H1 (cell line): ENCODE data around the gene CRYBG1. TPM values are rescaled to one million over a fixed set of nuclear protein-coding genes. Genes with fewer than 3 reads are reported as not detected.

Source experiments
- CTCF ChIA-PET: fragments of 300-600 bp; sonication (Branson Sonifier 250); formaldehyde crosslinking; loops from one replicate; lab custom pipeline; 2021; ENCODE audit not compliant: partially characterized antibody; lab: Charles Lee
- POLR2A ChIA-PET: fragments of 300-600 bp; sonication (Branson Sonifier 250); formaldehyde crosslinking; loops from one replicate; lab custom pipeline; 2021; ENCODE audit warnings: inconsistent platforms; ENCODE audit not compliant: partially characterized antibody; lab: Charles Lee
- DNase-seq, 2 experiments: peaks; one replicate each; pipeline versions ENCODE4 v3.0.0 to v3.0.0-alpha.2; 2010 to 2022; ENCODE audit warnings: low spot score in 2 of 2, low read depth in 1 of 2, mixed read lengths in 1 of 2
- FAIRE-seq: peaks from 2 replicates; lab custom pipeline; 2011; peaks lifted over from hg19 to GRCh38; lab: Jason Lieb, UNC
- H2AFZ ChIP-seq: 2 replicates; pipeline ENCODE4 v1.8.1; 2012; ENCODE audit warnings: low read length, inconsistent platforms
- H2AK5ac ChIP-seq: 2 replicates; pipeline ENCODE4 v1.6.1; 2013; ENCODE audit warnings: low read depth, low read length
- H2BK120ac ChIP-seq: replicated peaks from 2 replicates; pipeline ENCODE3; 2013; ENCODE audit warnings: low read depth, low read length, inconsistent platforms
- H2BK12ac ChIP-seq: 2 replicates; pipeline ENCODE4 v1.6.1; 2013; ENCODE audit warnings: low read depth, low read length
- H2BK15ac ChIP-seq: 2 replicates; pipeline ENCODE4 v1.6.1; 2013; ENCODE audit warnings: low read length
- H2BK20ac ChIP-seq: 2 replicates; pipeline ENCODE4 v1.6.1; 2013; ENCODE audit warnings: low read length
- H2BK5ac ChIP-seq: 2 replicates; pipeline ENCODE4 v1.6.1; 2013; ENCODE audit warnings: low read depth, low read length
- H3K14ac ChIP-seq: 2 replicates; pipeline ENCODE4 v1.6.1; 2013; ENCODE audit warnings: inconsistent platforms; ENCODE audit not compliant: insufficient read length
- H3K18ac ChIP-seq: 2 replicates; pipeline ENCODE4 v1.6.1; 2013; ENCODE audit warnings: low read length; ENCODE audit errors: extremely low read depth
- H3K23ac ChIP-seq: 2 replicates; pipeline ENCODE4 v1.6.1; 2013; ENCODE audit warnings: inconsistent platforms; ENCODE audit not compliant: insufficient read length
- H3K23me2 ChIP-seq: 2 replicates; pipeline ENCODE4 v1.6.1; 2013; ENCODE audit warnings: low read depth, low read length
- H3K27ac ChIP-seq: 2 replicates; pipeline ENCODE4 v1.6.1; 2011; ENCODE audit warnings: low read depth, low read length, inconsistent platforms
- H3K27me3 ChIP-seq, 4 experiments: replicated peaks in 1 of 4; 1 replicate in 1 of 4; 2 replicates in 3 of 4; pipeline versions ENCODE4 v1.6.1 to v1.8.1; 2011 to 2013; ENCODE audit warnings: low read length in 3 of 4, mild to moderate bottlenecking in 3 of 4, inconsistent platforms in 2 of 4, mixed read lengths in 2 of 4, moderate library complexity in 1 of 4; ENCODE audit not compliant: control insufficient read depth in 3 of 4, insufficient read depth in 3 of 4; ENCODE audit errors: extremely low read depth in 1 of 4
- H3K36me3 ChIP-seq, 4 experiments: 2 replicates each; pipeline versions ENCODE4 v1.6.1 to v1.8.1; 2011 to 2013; ENCODE audit warnings: mild to moderate bottlenecking in 4 of 4, low read length in 3 of 4, moderate library complexity in 2 of 4, control low read depth in 1 of 4, inconsistent platforms in 1 of 4; ENCODE audit not compliant: insufficient read depth in 4 of 4, control insufficient read depth in 2 of 4
- H3K4ac ChIP-seq: replicated peaks from 2 replicates; pipeline ENCODE3; 2013; ENCODE audit warnings: low read length, low read depth, mixed read lengths, inconsistent platforms; ENCODE audit not compliant: insufficient read length
- H3K4me1 ChIP-seq, 4 experiments: replicated peaks in 1 of 4; 1 replicate in 1 of 4; 2 replicates in 3 of 4; pipeline versions ENCODE4 v1.6.1 to v1.8.1; 2011 to 2013; ENCODE audit warnings: low read length in 3 of 4, inconsistent platforms in 2 of 4, mixed read lengths in 1 of 4; ENCODE audit not compliant: insufficient read depth in 4 of 4, control insufficient read depth in 3 of 4
- H3K4me2 ChIP-seq, 2 experiments: 2 replicates each; pipeline versions ENCODE4 v1.6.1 to v1.8.1; 2011 to 2013; ENCODE audit warnings: low read depth in 2 of 2, low read length in 2 of 2, control low read depth in 1 of 2, inconsistent platforms in 1 of 2, mild to moderate bottlenecking in 1 of 2; ENCODE audit not compliant: insufficient read depth in 1 of 2
- H3K4me3 ChIP-seq, 4 experiments: fragments of 200-600, 300-600 bp in 1 of 4; sonication (generic), shearing (Covaris generic), sonication (Bioruptor Twin) in 1 of 4; 2 replicates each; pipeline versions ENCODE4 v1.5.1 to v1.8.1; 2011 to 2016; ENCODE audit warnings: low read length in 4 of 4, low read depth in 3 of 4, control low read depth in 2 of 4, inconsistent platforms in 2 of 4, mild to moderate bottlenecking in 2 of 4, mixed read lengths in 1 of 4, moderate library complexity in 1 of 4; ENCODE audit not compliant: insufficient read depth in 2 of 4; ENCODE audit errors: extremely low read depth in 1 of 4
- H3K56ac ChIP-seq: replicated peaks from 2 replicates; pipeline ENCODE3; 2013; ENCODE audit warnings: low read depth, mild to moderate bottlenecking, mixed read lengths, low read length, inconsistent platforms; ENCODE audit not compliant: insufficient read length
- H3K79me1 ChIP-seq: 2 replicates; pipeline ENCODE4 v1.6.1; 2013; ENCODE audit warnings: low read depth, low read length, control low read depth
- H3K79me2 ChIP-seq, 2 experiments: 2 replicates each; pipeline versions ENCODE4 v1.6.1 to v1.8.1; 2012 to 2013; ENCODE audit warnings: low read length in 2 of 2, mild to moderate bottlenecking in 2 of 2, inconsistent platforms in 1 of 2; ENCODE audit not compliant: insufficient read depth in 2 of 2, control insufficient read depth in 1 of 2
- H3K9ac ChIP-seq, 4 experiments: replicated peaks in 1 of 4; 1 replicate in 1 of 4; 2 replicates in 3 of 4; pipeline versions ENCODE4 v1.6.1 to v1.8.1; 2011 to 2013; ENCODE audit warnings: low read depth in 3 of 4, low read length in 3 of 4, control low read depth in 2 of 4, mild to moderate bottlenecking in 2 of 4, moderate library complexity in 2 of 4, inconsistent platforms in 1 of 4; ENCODE audit errors: extremely low read depth in 1 of 4
- H3K9me3 ChIP-seq, 2 experiments: 2 replicates each; pipeline versions ENCODE4 v1.6.1 to v1.8.1; 2012 to 2013; ENCODE audit warnings: mild to moderate bottlenecking in 2 of 2, moderate library complexity in 2 of 2, control low read depth in 1 of 2, inconsistent platforms in 1 of 2, low read depth in 1 of 2, low read length in 1 of 2, mixed read lengths in 1 of 2; ENCODE audit not compliant: insufficient read depth in 2 of 2
- H4K20me1 ChIP-seq, 2 experiments: replicated peaks in 1 of 2; 2 replicates each; pipeline versions ENCODE3 to v1.8.1; 2011 to 2013; ENCODE audit warnings: inconsistent platforms in 2 of 2, low read length in 2 of 2, mild to moderate bottlenecking in 1 of 2; ENCODE audit not compliant: insufficient read depth in 2 of 2, control insufficient read depth in 1 of 2
- H4K5ac ChIP-seq: 2 replicates; pipeline ENCODE4 v1.6.1; 2013; ENCODE audit warnings: low read length, low read depth, mixed read lengths, inconsistent platforms; ENCODE audit not compliant: insufficient read length
- H4K8ac ChIP-seq: 2 replicates; pipeline ENCODE4 v1.8.0; 2013; ENCODE audit warnings: mild to moderate bottlenecking, moderate library complexity, low read length, inconsistent platforms; ENCODE audit not compliant: insufficient read depth; ENCODE audit errors: extremely low read depth
- H4K91ac ChIP-seq: replicated peaks from 2 replicates; pipeline ENCODE3; 2013; ENCODE audit warnings: low read length, mixed read lengths, inconsistent platforms; ENCODE audit not compliant: insufficient read length
- CEBPB ChIP-seq: IDR thresholded peaks from 2 replicates; pipeline ENCODE4 v1.6.1; 2012; ENCODE audit warnings: low read depth, low read length
- CHD2 ChIP-seq: IDR thresholded peaks from 2 replicates; pipeline ENCODE4 v1.6.1; 2012; ENCODE audit warnings: low read length, improper control_type of control experiment
- CREB1 ChIP-seq: IDR thresholded peaks from 2 replicates; pipeline ENCODE4 v1.6.1; 2012; ENCODE audit warnings: inconsistent platforms
- EGR1 ChIP-seq: IDR thresholded peaks from 2 replicates; pipeline ENCODE4 v1.6.1; 2011; ENCODE audit warnings: low read depth, low read length, borderline replicate concordance
- FOSL1 ChIP-seq: IDR thresholded peaks from 2 replicates; pipeline ENCODE4 v1.6.1; 2011; ENCODE audit warnings: mild to moderate bottlenecking, low read depth, low read length, moderate library complexity; ENCODE audit not compliant: insufficient read depth
- POLR2A ChIP-seq, 2 experiments: IDR thresholded peaks; 1 replicate in 1 of 2; 2 replicates in 1 of 2; pipeline ENCODE4 v1.6.1; 2011; ENCODE audit warnings: low read depth in 2 of 2, low read length in 2 of 2, mild to moderate bottlenecking in 2 of 2; ENCODE audit errors: control extremely low read depth in 1 of 2
- RFX5 ChIP-seq: IDR thresholded peaks from 2 replicates; pipeline ENCODE4 v1.6.1; 2011; ENCODE audit warnings: low read depth, low read length, improper control_type of control experiment, borderline replicate concordance
- TAF1 ChIP-seq: IDR thresholded peaks from 2 replicates; pipeline ENCODE4 v1.6.1; 2011; ENCODE audit warnings: mild to moderate bottlenecking, low read depth, low read length
- TBP ChIP-seq: IDR thresholded peaks from 2 replicates; pipeline ENCODE4 v1.6.1; 2011; ENCODE audit warnings: low read depth, low read length, improper control_type of control experiment
- whole genome bisulfite sequencing, 2 experiments: shearing (Covaris generic) in 1 of 2; methylation state at CpG; one replicate each; pipeline versions ENCODE4 v1.1.6 to v1.1.7; 2013 to 2015; ENCODE audit warnings: low lambda C conversion rate in 2 of 2, mixed read lengths in 2 of 2, inconsistent platforms in 1 of 2, low coverage in 1 of 2, missing lambda C conversion rate in 1 of 2; ENCODE audit not compliant: insufficient replicate concordance in 2 of 2, insufficient coverage in 1 of 2, insufficient read length in 1 of 2; ENCODE audit errors: extremely low coverage in 1 of 2, missing lambda C conversion rate in 1 of 2; 5-methylcytosine and 5-hydroxymethylcytosine counted together
- polyA plus RNA-seq, 7 experiments: library from polyadenylated mRNA; depleted of rRNA in 3 of 7; stranded (reverse) in 5 of 7; unstranded in 2 of 7; fragments of >200 nt in 5 of 7; fragments of 200-250 nt in 2 of 7; gene quantifications; 1 replicate in 5 of 7; 2 replicates in 1 of 7; 4 replicates in 1 of 7; pipeline versions ENCODE4 v1.2.1 to v1.2.3, GENCODE V29; 2011 to 2013; ENCODE audit warnings: missing spikeins in 2 of 7, mixed read lengths in 2 of 7
- total RNA-seq: library from RNA; stranded (reverse); fragmentation: NEBNext Ultra II Directional; extraction: Animal tissue kit (Norgen Biotek cat#: 25700); gene quantifications from 2 replicates; pipeline ENCODE4 v1.2.1, GENCODE V29; 2021
- TF ChIP-seq, protein P1 (sequence below): IDR thresholded peaks from 2 replicates; pipeline ENCODE4 v1.6.1; 2011; ENCODE audit warnings: low read length, improper control_type of control experiment
- TF ChIP-seq, protein P2 (sequence below): IDR thresholded peaks from 2 replicates; pipeline ENCODE4 v1.6.1; 2011; ENCODE audit warnings: low read depth, mild to moderate bottlenecking, low read length; ENCODE audit not compliant: insufficient read depth
- TF ChIP-seq, protein P3 (sequence below): IDR thresholded peaks from 2 replicates; pipeline ENCODE4 v1.6.1; 2012; ENCODE audit warnings: low read length, inconsistent platforms

Gene CRYBG1
- total and polyA plus RNA-seq, 2 of the 8 experiments (the other 6 are each of a cell fraction or from before 2014, with no cell fraction given): 2.2 to 11.6 TPM

DNA sequence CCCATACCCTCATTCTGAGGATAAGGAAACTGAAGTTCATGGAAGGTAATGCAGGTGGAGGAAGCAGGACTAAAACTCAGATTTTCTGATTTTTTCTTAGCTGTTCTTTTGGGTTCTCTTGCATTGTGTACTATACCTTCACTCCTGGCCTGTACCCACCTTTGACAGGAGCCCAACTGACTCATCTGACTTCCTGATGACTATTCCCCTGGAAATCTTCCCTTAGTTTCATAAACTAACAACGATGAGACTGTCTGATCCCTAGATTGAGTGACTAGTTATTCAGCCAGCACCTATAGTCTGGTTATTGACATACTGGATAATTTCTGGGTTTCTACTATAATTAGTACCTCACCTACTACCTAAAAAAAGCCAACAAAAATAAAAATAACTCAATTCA is 10.1 kb downstream of the CRYBG1 start:
- no peak for FAIRE-seq
- TF ChIP-seq TAF1 (no peak), FOSL1 (no peak), EGR1 (no peak), CEBPB (no peak), CREB1 (no peak), CHD2 (no peak), TBP (no peak), POLR2A (IDR thresholded peaks at IDR 0.05; ENCODE audit: control extremely low read depth in 1 of 2, low read depth in 2 of 2, low read length in 2 of 2) (no peak), RFX5 (no peak)
- TF ChIP-seq, protein P1, sequence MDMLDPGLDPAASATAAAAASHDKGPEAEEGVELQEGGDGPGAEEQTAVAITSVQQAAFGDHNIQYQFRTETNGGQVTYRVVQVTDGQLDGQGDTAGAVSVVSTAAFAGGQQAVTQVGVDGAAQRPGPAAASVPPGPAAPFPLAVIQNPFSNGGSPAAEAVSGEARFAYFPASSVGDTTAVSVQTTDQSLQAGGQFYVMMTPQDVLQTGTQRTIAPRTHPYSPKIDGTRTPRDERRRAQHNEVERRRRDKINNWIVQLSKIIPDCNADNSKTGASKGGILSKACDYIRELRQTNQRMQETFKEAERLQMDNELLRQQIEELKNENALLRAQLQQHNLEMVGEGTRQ: no peak
- TF ChIP-seq, protein P2, sequence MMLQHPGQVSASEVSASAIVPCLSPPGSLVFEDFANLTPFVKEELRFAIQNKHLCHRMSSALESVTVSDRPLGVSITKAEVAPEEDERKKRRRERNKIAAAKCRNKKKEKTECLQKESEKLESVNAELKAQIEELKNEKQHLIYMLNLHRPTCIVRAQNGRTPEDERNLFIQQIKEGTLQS: no peak
- TF ChIP-seq, protein P3, sequence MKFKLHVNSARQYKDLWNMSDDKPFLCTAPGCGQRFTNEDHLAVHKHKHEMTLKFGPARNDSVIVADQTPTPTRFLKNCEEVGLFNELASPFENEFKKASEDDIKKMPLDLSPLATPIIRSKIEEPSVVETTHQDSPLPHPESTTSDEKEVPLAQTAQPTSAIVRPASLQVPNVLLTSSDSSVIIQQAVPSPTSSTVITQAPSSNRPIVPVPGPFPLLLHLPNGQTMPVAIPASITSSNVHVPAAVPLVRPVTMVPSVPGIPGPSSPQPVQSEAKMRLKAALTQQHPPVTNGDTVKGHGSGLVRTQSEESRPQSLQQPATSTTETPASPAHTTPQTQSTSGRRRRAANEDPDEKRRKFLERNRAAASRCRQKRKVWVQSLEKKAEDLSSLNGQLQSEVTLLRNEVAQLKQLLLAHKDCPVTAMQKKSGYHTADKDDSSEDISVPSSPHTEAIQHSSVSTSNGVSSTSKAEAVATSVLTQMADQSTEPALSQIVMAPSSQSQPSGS: no peak

More for the DNA sequence above, 10.1 kb downstream of the CRYBG1 start:
- H3K4me2 ChIP-seq: no peak overlapping the region
- no peak overlapping the region for H2BK5ac ChIP-seq
- H4K8ac ChIP-seq: no peak overlapping the region
- peaks cover 0 to 2% of the 10 kb centered on the region in 2 experiments for H4K20me1 ChIP-seq
- H3K79me2 ChIP-seq: no peaks in the 10 kb centered on the region
- no peaks in the 10 kb centered on the region for H3K9me3 ChIP-seq
- H3K27me3 ChIP-seq: no peaks in the 10 kb centered on the region
- no peak overlapping the region for H3K4me3 ChIP-seq
- no peak overlapping the region for H4K5ac ChIP-seq
- H2BK120ac ChIP-seq: no peak overlapping the region
- H3K27ac ChIP-seq: no peak overlapping the region
- H3K18ac ChIP-seq: no peak overlapping the region
- no peak overlapping the region for H3K23ac ChIP-seq
- H3K4ac ChIP-seq: no peak overlapping the region
- 95% methylated on average over 1 of the region's 1 CpG; no CpG with 5 or more reads in 1 of the 2 experiments for WGBS, 2 experiments
- CTCF ChIA-PET: interaction anchor here (1.3 to 4.5 kb wide), 2 partner anchors 9 to 609 kb away, joined by 3 to 24 read pairs; partner anchors contain the start of gene CRYBG1
- H3K56ac ChIP-seq: no peak overlapping the region
- H3K9ac ChIP-seq: no peak overlapping the region
- no peak overlapping the region for H2BK20ac ChIP-seq
- no peaks in the 10 kb centered on the region for H3K79me1 ChIP-seq
- H3K23me2 ChIP-seq: no peaks in the 10 kb centered on the region
- no peaks in the 10 kb centered on the region for H3K36me3 ChIP-seq
- no peak overlapping the region for H4K91ac ChIP-seq
- POLR2A ChIA-PET: interaction anchor here (1.7 kb wide), 1 partner anchor 10 kb away, joined by 5 read pairs; the partner anchor contains the start of gene CRYBG1
- DNase-seq: no peak
- no peak overlapping the region for H2BK15ac ChIP-seq
- H3K4me1 ChIP-seq: peaks cover 0 to 4% (median 0%) of the 10 kb centered on the region in 4 experiments; a peak in 2 of 7 replicates
- no peak overlapping the region for H2BK12ac ChIP-seq
- no peak overlapping the region for H2AFZ ChIP-seq
- H2AK5ac ChIP-seq: no peak overlapping the region
- no peak overlapping the region for H3K14ac ChIP-seq
